ENCODE data around the gene C6orf132.

Gene C6orf132

GRCh38 chr6:42142118-42142835 is at the start of gene C6orf132:
C6orf132 (minus strand) TSS chr6:42142620; CDS start chr6:42142444, 176 bp downstream.
- no peak for TF ChIP-seq CTCF (conservative IDR thresholded peaks at IDR 0.05; ENCODE audit: control insufficient read depth, insufficient read depth, low read depth, low read length)
- no peak for DNase-seq (ENCODE audit: low read depth)
- H3K4me3 ChIP-seq (ENCODE audit: control insufficient read depth, low read depth, low read length) = peak within 1 kb of the TSS; percentile 68

- H3K4me3 ChIP-seq (ENCODE audit: control insufficient read depth, low read depth, low read length) = no peak overlapping the region
- no peak for TF ChIP-seq CTCF (conservative IDR thresholded peaks at IDR 0.05; ENCODE audit: control insufficient read depth, insufficient read depth, low read depth, low read length)
- DNase-seq (ENCODE audit: low read depth) = peak; percentile 90
Measured at GRCh38 chr6:42190554-42191183, 48.2 kb upstream of the C6orf132 start.

GRCh38 chr6:42188406-42188805 is 46.0 kb upstream of the C6orf132 start:
- no peak overlapping the region for H3K4me3 ChIP-seq (ENCODE audit: control insufficient read depth, low read depth, low read length)
- no peak for TF ChIP-seq CTCF (conservative IDR thresholded peaks at IDR 0.05; ENCODE audit: control insufficient read depth, insufficient read depth, low read depth, low read length)
- DNase-seq (ENCODE audit: low read depth) = no peak

GRCh38 chr6:42185597-42185996 is 43.2 kb upstream of the C6orf132 start:
- no peak for TF ChIP-seq CTCF (conservative IDR thresholded peaks at IDR 0.05; ENCODE audit: control insufficient read depth, insufficient read depth, low read depth, low read length)
- no peak overlapping the region for H3K4me3 ChIP-seq (ENCODE audit: control insufficient read depth, low read depth, low read length)
- DNase-seq (ENCODE audit: low read depth) = no peak

GRCh38 chr6:42184475-42184874 is 42.1 kb upstream of the C6orf132 start:
- no peak for TF ChIP-seq CTCF (conservative IDR thresholded peaks at IDR 0.05; ENCODE audit: control insufficient read depth, insufficient read depth, low read depth, low read length)
- H3K4me3 ChIP-seq (ENCODE audit: control insufficient read depth, low read depth, low read length) = no peak overlapping the region
- no peak for DNase-seq (ENCODE audit: low read depth)

GRCh38 chr6:42182101-42182500 is 39.7 kb upstream of the C6orf132 start:
- no peak for DNase-seq (ENCODE audit: low read depth)
- TF ChIP-seq CTCF (conservative IDR thresholded peaks at IDR 0.05; ENCODE audit: control insufficient read depth, insufficient read depth, low read depth, low read length) = no peak
- no peak overlapping the region for H3K4me3 ChIP-seq (ENCODE audit: control insufficient read depth, low read depth, low read length)
